Glomerular visceral epithelial cell (primary cell): ENCODE results near the gene PNPLA5.
"Not testable (repeated sequence)": the region's sequence is repeated elsewhere in the genome, so short reads cannot be mapped to it uniquely, and the experiment has no call there.

ENCODE experiments used
- DNase-seq: peaks from one replicate; pipeline ENCODE4 v3.0.0-alpha.2; 2016; ENCODE audit errors: extremely low spot score

Gene PNPLA5

GRCh38 chr22:43881091-43882061 lies 10.4 kb downstream of the PNPLA5 start:
- DNase-seq: no peak

- DNase-seq: no peak
Measured at GRCh38 chr22:43880541-43880991, 11.2 kb downstream of the PNPLA5 start.

- no peak for DNase-seq
Measured at GRCh38 chr22:43879901-43880540, 11.8 kb downstream of the PNPLA5 start.

- DNase-seq: no peak
Measured at GRCh38 chr22:43878831-43879550, 12.8 kb downstream of the PNPLA5 start.

- DNase-seq: no peak
Measured at GRCh38 chr22:43878079-43878795, 13.6 kb downstream of the PNPLA5 start.

- no peak for DNase-seq
Measured at GRCh38 chr22:43876866-43877509, 14.8 kb downstream of the PNPLA5 start.

- DNase-seq: no peak
Measured at GRCh38 chr22:43869799-43870198, 22.0 kb downstream of the PNPLA5 start.

- DNase-seq: not testable (repeated sequence)
Measured at GRCh38 chr22:43869001-43869400, 22.8 kb downstream of the PNPLA5 start.

- DNase-seq: peak; percentile 42
Measured at GRCh38 chr22:43867839-43868635, 23.8 kb downstream of the PNPLA5 start.

GRCh38 chr22:43862882-43863202 lies 29.0 kb downstream of the PNPLA5 start:
- DNase-seq: no peak

- peak; percentile 18 for DNase-seq
Measured at GRCh38 chr22:43862074-43862881, 29.5 kb downstream of the PNPLA5 start, which contains the start of gene SULT4A1. Gene SULT4A1, minus strand, starts transcription at chr22:43862513. Its CDS starts 131 bp downstream, at chr22:43862382.

GRCh38 chr22:43861529-43861928 lies 30.3 kb downstream of the PNPLA5 start:
- DNase-seq: no peak

GRCh38 chr22:43860831-43861230 lies 31.0 kb downstream of the PNPLA5 start:
- DNase-seq: no peak

- no peak for DNase-seq
Measured at GRCh38 chr22:43860126-43860525, 31.7 kb downstream of the PNPLA5 start.

GRCh38 chr22:43859621-43860020 lies 32.2 kb downstream of the PNPLA5 start:
- no peak for DNase-seq

GRCh38 chr22:43859176-43859575 lies 32.6 kb downstream of the PNPLA5 start:
- no peak for DNase-seq

- DNase-seq: no peak
Measured at GRCh38 chr22:43858156-43858895, 33.5 kb downstream of the PNPLA5 start.

GRCh38 chr22:43857367-43857766 lies 34.4 kb downstream of the PNPLA5 start:
- no peak for DNase-seq

- no peak for DNase-seq
Measured at GRCh38 chr22:43855431-43855830, 36.4 kb downstream of the PNPLA5 start.
